Measurements from ENCODE around the gene MYDGF.
"Not testable (repeated sequence)": the region's sequence is repeated elsewhere in the genome, so short reads cannot be mapped to it uniquely, and the experiment has no call there.

Gene MYDGF

DNA sequence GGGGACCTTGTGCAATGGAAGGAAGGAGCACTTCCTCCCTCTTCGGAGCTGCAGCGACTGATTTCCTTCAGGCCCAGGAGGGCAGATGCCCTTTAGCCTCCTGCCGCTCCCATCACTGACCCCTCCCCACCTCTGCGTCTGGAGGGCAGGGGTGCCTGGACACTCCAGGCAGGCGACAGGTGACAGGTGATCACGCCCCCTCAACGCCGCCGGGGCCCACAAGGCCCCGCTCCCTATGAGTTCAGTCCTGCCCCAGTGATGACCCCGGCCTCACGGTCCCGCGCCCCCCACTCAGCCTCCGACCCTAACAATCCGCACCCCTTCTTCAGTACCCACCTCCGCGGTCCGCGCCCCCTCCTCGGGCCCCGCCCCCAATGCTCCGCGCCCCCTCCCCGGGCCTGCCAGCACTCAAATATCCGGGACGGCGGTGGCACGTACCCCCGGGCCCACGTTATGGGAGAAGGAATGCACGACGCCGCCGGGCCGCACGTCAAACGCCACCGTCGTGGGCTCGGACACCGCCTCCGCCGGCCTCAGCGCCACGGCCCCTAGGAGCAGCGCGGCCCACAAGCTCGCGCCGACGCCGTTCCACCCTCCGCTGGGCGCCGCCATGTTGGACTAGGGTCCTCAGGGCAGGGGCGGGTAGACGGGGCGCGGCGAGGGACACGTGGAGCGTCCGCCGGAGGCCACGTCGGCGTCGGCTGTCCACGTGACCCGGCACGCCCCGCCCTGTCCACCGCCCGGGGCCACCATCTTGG is at the start of gene MYDGF:
Gene MYDGF, minus strand, starts transcription at position 620 of the 758 bp plus-strand sequence. Its CDS starts 8 bp downstream, at position 612.
- DNase-seq (ENCODE audit: low read depth), result peak; percentile 79

DNA sequence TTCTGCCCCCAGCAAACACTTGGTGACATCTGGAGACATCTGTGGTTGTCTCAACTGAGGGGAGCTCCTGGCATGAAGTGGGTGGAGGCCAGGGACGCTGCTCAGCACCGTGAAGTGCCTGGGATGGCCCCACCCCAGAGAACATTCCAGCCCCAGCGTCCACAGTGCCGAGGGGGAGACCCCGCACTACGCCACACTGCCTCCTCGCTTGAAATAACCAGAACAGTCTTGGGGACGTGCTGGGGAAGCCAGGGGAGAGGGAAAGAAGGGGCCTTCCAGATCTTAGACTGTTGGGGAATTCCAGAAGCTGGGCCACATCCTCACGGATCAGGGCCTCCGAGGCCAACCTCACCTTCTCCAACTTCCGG is 49.3 kb upstream of the MYDGF start:
- DNase-seq (ENCODE audit: low read depth), result no peak

DNA sequence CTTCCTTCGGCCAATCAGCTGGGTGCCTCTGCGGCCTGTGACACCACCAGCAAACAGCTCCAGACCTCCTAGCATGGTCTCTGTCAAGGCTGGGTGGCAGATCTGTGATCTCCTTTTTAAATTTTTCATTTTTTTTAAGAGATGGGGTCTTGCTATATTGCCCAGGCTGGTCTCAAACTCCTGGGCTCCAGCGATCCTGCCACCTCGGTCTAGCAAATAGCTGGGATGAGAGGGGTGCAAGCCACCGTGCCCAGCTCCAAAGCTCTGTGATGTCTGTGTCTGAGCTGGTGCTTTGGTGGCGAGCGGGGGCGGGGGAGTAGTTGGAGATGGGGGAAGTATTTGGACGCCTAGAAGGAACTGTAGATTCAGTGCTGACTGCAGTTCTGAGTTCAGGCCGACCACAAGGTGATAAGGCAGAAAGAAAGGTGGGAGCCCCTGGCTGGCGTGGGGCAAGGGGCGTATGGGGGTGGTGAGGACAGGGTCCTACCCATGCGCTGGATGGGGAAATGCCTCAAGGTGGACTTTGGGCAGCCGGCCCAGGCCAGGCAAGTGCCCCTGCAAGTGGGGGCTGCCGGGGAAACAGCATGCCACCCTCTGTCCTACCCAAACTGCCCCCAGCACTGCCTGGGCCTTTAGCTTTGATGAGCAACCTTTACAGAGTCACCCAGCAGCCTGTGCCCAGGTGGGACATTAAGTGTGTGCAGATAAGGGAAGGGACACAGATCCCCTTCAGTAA is 48.0 kb upstream of the MYDGF start:
- no peak for DNase-seq (ENCODE audit: low read depth)

DNA sequence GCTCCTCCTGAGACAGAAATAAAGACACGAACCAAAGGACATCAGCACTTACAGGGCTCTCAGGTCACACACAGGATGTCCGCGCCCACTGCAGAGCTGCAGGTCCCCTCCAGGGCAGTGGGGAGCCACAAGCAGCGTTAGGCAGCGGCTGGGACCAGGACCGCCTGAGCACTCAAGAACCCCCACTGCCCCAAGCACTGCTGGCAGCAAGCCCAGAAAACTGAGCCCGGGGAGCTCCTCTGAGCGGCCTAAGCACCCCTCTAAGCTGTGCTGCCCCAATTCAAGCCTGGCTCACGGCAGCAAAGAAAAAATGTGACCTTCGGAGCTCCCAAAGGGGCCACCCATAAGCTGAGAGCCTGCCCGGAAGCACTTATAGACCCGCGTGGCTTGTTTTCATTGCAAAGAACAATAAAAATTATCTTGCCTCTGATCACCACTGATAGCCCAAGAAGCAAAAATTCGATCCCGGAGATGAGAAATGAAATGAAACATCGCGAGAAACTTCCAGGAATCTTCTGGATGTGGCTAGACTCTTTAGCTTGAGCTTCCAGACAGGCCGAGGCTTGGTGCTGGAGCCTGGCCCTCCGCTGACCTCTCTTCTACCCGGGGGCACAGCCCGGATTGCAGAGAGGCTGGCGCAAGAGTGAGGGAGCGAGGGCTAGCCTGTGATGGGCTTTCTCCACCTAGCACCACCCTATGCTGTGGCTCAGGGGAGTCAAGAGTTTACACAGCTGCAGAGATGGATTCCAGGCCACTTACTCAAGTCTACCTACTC is 47.2 kb upstream of the MYDGF start:
- DNase-seq (ENCODE audit: low read depth), result no peak

DNA sequence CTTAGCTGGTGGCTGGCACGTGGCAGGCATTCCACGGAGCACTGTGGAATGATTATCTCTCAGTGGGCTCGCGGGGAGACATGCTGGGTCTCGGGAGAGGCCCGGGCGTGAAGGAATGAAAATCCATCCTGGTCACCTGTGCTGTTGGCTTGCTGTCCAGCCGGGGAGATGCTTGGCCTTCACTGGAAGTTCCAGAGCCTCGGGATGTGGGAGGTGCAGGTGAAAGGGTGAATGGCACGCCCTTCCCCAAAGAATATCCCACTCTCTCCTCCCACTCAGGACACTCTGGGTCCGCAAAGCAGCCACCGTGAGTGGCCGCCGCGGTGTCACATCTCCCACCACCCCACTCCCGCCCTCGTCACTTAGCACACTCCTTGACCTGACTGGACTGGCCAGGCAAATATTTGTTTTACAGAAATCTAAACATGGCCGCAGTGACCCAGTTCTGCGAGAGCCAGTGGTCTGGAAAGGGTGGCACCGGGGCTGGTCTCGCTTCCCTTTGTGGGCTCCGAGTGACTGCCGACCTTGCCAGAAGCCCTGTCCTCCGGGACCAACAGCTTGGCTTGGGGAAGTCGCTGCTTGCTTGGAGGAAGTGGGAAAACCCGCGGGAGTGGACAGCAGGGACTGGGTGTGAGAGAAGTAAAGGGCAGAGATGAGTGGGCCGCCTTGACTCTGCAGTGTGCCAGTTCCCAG is 45.5 kb upstream of the MYDGF start:
- no peak for DNase-seq (ENCODE audit: low read depth)

DNA sequence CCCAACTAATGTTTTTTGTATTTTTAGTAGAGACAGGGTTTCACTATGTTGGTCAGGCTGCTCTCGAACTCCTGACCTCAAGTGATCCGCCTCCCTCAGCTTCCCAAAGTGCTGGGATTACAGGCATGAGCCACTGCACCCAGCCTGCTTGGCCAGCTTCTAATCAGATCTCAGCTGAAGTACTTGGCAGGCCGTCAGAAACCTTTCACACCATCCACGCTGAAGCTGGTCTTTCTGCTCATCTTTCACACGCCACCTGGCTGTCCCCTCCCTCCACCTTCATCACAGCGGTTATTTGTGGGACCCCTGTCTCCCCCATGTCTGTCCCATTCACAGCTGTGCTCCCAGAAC is 45.0 kb upstream of the MYDGF start:
- DNase-seq (ENCODE audit: low read depth), result not testable (repeated sequence)

DNA sequence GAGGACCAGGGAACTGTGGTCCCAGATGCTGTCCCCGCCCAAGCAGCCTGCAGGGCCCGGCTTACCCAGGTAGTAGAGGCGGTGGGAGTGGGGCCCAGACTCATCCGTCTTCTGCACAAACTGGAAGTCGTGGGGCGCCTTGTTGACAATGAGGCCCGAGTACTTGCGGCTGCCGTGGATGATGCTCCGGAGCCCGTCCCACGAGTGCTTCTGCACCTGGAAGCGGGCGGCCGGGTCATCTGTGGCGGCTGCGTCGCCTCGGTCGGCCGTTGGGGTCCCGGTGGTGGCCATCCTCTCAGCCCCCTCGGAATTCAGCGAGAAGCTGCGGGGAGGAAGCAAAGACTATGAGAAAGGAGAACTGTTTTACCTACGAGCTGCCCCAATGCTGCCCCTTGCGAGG is 43.9 kb upstream of the MYDGF start:
- no peak for DNase-seq (ENCODE audit: low read depth)

DNA sequence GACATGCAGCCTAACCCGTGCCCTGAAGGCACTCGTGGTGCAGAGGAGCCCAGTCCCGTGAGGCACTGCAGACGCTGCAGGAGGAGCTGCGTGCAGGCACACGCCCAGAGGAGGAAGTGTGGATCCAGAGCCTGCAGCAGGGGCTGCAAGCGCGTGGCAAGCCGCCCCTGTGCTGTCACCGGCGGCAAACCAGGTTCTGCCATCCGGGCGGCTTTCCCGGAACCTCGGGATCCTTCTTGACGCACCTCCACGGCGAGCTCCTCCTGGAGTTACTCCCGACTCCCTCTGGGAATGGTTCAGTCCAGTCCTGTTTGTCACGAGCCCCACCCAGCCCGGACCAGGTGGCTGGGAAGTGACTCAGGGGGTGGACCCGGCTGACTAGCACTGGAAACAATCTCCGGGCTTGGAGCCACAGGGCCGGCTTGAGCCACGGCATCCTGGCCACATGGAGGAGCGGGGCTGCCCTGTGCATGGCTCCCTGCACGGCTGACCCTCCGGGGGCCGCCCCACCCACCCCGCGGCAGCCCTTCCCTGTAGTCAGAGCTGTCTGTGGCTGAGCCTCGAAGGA is 43.3 kb upstream of the MYDGF start:
- DNase-seq (ENCODE audit: low read depth), result no peak

DNA sequence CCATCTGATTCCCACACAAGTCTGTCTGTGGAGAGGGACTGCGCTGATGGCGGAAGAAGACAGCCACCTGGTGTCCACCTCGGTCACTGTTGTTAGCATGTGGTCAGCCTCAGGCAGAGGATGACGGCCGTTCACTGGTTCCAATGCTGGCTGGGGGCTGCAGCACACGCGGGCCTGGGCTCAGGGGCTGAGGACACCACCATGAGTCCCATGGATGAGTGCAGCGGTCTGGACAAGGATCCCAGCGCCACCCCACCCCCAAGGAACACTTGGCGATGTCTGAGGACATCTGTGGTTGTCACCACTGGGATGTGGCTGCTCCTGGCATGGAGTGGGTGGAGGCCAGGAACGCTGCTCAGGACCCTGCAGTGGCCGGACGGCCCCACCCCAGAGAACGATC is 42.6 kb upstream of the MYDGF start:
- DNase-seq (ENCODE audit: low read depth), result no peak

DNA sequence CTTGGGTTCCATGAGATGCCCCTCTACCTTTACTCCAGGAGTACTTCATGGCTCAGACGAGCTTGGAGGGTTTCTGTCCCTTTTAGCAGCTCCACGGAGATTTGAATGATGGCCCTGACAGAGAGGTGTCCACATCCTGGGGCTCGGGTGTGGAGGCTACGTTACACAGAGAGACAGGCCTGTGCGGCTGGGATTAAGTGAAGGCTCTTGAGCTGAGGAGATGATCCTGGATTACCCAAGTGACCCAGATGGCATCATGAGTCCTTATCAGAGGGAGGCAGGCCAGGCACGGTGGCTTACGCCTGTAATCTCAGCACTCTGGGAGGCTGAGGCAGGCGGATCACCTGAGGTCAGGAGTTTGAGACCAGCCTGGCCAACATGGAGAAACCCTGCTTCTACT is 41.1 kb upstream of the MYDGF start:
- no peak for DNase-seq (ENCODE audit: low read depth)

DNA sequence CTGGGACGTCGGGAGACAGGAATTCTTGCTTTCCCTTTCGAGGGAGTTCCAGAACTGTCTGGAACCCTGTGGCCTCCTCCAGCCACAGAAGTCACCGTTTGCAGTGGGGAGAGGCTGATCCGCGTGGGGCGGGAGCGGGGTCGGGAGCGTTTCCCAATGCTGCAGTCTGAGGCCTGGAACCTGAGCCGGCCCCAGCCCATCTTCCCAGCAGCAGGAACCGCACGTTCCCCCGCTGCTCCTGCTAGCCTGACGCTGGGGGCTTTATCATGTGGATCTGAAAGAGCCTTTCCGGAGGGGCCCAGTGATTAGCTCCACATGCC is 40.1 kb upstream of the MYDGF start:
- DNase-seq (ENCODE audit: low read depth), result no peak

DNA sequence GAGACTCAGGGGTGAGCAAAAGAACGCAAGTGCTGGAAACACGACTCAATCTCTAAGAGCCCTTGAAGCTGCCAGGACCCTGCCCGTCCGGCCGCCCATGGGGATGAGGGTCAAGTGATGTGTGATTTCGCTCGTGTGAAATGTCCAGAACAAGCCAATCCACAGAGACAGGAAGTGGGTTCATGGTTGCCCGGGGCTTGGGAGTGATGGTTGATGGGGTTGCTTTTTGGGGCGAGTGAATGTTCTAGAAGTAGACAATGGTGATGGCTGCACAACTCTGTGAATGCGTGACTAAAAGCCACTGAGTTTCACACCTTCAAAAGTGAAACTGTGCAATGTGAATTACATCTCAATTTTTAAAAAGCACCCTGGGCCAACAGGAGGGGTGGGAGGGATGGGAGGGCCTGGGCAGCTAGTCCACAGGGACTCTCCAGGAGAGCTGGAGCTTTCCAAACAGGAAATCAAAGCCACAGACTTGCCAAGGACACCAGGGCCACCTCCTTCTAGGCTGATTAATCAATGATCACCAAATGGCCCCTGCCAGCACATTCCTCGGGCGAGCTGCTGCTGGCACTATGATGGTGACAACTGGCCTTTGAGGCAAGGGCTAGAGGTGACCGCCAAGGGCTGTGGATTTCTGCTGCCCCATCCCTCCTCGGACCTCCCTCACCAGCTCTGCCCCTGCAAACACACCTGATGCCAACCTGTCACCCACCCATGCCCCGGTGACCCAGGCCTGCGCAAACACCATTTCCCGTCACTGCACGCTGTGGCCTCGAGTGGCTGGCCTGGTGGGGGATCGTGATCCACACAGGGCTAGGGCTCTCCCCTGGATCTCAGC is 39.5 kb upstream of the MYDGF start:
- no peak for DNase-seq (ENCODE audit: low read depth)

DNA sequence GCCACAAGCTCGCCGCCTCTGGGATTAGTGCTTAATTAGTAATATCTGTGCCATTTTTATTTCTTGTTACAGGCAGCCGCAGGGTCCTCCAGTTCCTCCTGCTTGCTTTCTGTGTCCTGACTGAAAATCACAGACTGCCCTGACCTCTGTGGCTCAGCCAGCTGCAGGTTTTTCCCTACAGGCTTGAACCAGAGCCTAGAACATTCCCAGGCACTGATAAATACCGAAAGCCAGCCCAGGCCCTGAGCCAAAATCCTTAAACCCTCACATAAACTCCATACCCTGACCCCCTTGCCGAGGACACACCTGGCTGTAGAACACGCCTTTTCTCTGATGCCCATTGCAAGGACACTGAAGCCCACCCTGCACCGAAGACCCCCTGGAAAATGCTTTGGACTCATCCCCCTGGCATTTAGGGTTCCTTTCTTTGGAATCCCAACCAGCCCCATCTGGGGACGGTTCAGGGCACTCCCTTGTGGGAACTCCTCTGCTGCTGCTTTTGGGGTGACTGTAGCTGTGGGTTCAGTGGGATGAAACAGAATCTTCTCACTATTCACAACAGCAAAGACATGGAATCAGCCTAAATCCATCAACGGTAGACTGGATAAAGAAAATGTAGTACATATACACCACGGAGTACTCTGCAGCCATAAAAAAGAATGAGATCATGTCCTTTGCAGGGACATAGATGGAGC is 38.0 kb upstream of the MYDGF start:
- no peak for DNase-seq (ENCODE audit: low read depth)

DNA sequence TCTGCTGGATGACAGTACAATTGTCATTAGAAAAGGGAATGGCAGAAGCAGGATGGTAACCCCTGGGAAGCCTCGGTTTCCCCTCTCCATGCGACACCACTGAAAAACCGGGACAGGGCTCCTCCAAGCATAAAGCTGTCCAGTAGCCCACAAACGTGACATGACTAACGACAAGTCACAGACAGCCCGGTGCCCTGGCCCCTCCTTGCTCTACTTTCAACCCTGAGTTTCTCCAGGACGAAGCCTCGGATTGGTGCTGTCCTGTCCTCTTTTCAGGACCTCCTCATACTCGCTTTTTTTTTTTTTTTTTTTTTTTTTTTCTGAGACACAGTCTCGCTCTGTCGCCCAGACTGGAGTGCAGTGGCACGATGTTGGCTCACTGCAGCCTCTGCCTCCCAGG is 37.2 kb upstream of the MYDGF start:
- no peak for DNase-seq (ENCODE audit: low read depth)

DNA sequence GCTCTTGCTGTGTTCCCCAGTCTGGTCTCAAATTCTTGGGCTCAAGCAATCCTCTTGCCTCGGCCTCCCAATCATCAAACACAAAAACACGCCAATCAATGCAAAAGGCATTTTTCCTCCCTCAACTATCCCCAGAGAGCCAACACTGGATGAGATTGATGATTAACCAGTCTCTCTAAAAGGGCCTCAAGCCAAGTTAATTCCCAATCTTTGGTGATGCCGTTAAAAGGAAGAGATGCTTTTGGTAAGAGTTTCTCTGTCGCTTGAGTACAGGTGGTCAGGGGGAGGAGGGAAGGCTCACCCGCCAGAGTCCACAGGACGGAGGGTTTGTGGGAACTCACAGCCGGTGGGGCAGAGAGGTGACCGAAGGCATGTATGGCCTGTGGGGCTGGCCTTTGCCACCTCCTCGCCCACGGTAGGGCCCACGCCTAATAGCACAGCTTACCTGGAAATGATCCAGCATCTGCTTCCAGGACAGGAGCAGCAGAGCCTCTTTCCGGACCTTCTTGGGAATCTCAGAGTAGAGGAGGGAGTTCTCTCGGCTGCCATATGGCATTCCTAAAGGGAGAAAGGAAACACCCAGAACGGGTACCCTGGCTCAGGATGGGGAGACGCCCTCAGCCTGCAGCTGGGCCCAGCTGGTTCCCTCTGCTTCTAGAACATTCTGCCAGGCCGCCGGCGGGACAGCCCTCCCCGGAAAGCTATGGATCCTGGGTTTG is 35.4 kb upstream of the MYDGF start:
- DNase-seq (ENCODE audit: low read depth), result no peak

DNA sequence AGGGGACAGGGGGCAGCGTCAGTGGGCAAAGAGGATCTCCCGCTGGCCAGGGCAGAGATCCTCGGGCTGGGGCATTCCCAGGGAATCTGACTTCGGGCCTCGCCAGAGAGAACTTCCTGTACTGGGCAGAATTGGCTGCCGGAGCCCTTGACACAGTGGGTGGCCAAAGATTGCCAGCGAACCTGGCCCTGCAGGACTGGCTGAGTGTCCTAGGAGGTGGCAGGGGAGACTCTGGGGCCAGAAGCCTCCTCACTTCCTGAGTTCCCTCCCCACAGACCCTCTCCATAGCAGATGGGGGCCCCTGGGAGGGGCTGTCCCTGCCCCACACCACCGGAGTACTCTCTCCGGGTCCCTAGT is 34.2 kb upstream of the MYDGF start:
- no peak for DNase-seq (ENCODE audit: low read depth)

DNA sequence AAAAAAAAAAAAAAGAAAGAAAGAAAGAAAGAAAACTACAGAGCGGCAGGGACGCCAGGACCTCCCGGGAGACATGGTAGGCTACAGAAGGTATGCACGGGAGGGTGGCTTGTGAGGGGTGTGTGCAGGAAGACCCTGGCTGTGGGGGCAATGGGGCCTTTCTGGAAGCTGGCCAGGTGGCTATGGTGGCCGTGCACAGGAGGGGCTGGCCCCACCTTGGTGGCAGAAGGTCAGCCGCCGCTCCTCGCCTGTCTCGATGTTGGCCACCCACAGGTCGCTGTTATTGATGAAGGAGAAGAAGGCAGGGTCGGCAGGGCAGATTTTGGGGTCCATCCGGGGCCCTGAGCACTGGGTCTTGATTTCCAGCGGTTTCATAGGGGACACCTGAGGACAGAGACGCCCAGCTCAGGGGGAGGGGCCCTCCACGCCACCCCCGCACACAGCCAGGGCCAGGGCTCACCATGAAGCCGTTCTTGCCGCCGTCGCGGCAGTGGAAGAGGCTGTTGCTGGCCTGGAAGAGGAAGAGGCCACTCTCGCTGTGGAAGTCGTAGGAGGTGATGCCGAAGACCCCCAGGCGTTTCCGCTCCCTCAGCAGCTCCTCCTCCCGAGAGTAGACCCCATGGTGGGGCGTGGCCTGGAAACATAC is 33.7 kb upstream of the MYDGF start:
- no peak for DNase-seq (ENCODE audit: low read depth)

DNA sequence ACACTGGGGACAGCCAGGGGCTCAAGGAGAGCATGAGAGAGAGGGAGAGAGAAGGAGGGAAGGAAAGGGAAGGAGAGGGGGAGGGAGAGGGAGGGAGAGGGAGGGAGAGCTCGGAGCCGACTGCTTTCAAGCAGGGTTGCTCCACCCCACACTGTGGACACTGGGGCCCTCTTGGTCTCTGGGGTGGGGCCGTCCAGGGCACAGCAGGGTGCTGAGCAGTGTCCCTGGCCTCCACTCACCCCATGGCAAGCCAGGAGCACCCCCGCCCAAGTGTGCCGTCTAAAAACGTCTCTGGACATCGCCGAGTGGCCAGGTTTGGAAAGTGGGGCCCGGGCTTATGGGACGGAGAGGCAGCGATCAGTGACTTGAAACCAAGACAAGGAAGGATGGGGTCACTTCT is 32.6 kb upstream of the MYDGF start:
- DNase-seq (ENCODE audit: low read depth), result no peak

DNA sequence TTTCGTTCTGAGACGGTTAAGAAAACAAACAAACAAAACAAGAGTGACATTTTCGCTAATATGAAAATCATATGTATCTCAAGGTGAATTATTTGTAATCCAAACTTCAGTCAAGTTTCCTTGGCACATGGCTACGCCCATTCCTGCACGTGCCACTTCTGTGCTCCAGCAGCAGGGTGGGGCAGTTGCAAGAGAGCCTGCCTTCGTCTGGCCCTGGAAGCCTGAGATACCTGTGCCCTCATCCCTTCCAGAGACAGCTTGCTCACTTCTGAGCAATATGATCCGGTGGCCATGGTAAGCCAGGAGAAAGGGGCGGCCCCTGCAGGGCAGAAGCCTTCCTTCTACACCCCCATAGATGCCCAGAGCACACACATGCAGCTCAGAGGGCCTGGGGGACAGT is 31.4 kb upstream of the MYDGF start:
- no peak for DNase-seq (ENCODE audit: low read depth)

DNA sequence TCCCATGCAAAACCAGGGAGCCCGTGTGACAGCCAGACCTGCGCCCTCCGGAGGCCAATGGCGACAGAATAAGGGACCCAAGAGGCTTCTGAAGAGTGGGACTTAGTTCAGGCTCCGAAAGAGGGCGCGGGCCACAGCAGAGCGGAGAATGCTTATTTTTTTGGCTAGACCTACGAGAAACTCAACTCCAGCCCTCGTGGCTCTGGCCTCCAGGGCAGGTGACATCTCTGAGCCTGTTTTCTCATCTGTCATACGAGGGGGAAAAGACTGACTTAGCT is 30.5 kb upstream of the MYDGF start:
- no peak for DNase-seq (ENCODE audit: low read depth)

Measured in stimulated activated CD8-positive, alpha-beta memory T cell treated with anti-CD3 and anti-CD28 coated beads, Interleukin-7, amount 100 ng/mL, for 24 hours (primary cell).